ENCODE results near the gene TP73. TPM values are rescaled to one million over a fixed set of nuclear protein-coding genes. Genes with fewer than 3 reads are reported as not detected.

The TP73 gene
- total RNA-seq = not detected in 2 replicates

DNA sequence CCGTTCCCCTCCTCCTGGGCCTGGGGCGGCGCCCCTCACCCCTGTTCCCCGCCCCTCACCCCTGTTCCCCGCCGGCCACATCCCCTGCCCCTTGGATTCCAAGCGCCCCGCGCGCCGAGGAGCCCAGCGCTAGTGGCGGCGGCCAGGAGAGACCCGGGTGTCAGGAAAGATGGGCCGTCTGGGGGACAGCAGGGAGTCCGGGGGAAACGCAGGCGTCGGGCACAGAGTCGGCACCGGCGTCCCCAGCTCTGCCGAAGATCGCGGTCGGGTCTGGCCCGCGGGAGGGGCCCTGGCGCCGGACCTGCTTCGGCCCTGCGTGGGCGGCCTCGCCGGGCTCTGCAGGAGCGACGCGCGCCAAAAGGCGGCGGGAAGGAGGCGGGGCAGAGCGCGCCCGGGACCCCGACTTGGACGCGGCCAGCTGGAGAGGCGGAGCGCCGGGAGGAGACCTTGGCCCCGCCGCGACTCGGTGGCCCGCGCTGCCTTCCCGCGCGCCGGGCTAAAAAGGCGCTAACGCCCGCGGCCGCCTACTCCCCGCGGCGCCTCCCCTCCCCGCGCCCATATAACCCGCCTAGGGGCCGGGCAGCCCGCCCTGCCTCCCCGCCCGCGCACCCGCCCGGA is at the start of gene TP73:
Gene TP73, plus strand, starts transcription at position 587 of the 618 bp plus-strand sequence. CDS start 29,850 bp downstream, outside the sequence.

GRCh38 chr1:3611170-3612019 is 40.9 kb upstream of the TP73 start, which contains the start of gene MEGF6:
Gene MEGF6 (minus strand): TSS chr1:3611508. CDS start chr1:3611268, 240 bp downstream.

GRCh38 chr1:3624200-3625136 is 27.8 kb upstream of the TP73 start, which contains the start of gene TPRG1L:
Gene TPRG1L (plus strand): TSS chr1:3625015. CDS start chr1:3625073, 58 bp downstream.

DNA sequence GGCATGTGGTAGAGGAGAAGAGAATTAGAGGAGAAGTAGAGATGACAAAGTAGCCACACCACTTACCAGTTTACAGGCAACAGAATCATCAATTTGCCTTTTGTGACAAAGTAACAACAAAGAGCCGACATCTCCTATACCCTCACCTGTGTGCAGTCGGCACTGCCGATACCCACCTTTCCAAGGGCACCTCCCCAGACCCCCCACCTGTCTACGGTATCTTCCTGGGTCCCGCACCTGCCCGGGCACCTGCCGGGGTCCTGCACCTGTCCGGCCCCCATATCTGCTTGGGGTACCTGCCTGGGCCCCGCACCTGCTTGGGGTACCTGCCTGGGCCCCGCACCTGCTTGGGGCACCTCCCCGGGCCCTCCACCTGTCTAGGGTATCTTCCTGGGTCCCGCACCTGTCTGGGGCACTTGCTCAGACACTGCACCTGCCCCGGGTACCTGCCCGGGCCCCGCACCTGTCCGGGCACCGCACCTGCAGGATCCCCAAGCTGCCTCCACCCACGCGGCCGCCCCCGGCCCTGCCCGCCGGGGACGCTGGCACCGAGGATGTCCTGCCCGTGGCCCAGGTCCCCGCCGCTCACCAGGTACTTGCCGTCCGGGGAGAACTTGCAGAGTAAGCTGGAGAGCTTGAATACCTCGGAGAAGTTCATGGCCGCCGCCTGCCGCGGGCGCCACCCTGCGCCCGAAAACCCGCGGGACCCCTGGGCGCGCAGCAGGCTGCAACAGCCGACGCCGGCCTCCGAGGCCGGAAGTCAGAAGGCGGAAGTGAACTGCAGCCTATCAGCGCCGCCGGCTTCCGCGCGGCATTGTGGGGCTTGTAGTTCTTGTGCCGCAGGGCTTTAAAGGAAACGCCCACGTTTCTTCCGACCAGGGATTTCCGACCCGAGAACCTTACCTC is 2.7 kb upstream of the TP73 start, which contains the start of gene WRAP73:
Gene WRAP73, minus strand, starts transcription at position 762 of the 906 bp plus-strand sequence. Its CDS starts 104 bp downstream, at position 658.

DNA sequence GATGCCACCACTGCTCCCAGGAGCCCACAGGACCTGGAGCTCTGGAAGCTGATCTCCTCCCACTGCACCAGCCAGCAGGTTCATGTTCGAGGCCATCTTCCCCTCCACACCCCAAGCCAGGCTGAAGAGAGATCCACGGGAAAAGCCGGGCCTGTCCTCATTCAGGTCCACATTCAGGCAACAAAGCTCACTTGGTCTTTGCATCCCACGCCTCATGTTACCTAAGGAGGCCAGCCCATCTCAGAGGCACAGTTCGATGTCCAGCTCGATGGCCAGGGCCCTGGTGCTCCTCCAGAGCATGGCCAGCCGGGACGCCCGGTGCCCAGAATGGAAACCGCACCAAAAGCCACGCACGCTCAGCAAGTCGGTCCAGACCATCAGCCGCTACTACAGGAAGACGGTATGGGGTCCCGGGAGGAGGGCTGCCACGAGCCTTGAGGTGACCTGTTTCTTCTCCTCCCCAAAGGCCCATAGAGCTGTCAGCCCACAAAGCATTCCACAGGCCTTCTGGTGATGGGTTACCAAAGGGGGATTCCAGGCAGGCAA is 100.2 kb downstream of the TP73 start, which contains the start of gene CCDC27:
Gene CCDC27, plus strand, starts transcription at position 51 of the 546 bp plus-strand sequence. Its CDS starts 32 bp downstream, at position 83.

DNA sequence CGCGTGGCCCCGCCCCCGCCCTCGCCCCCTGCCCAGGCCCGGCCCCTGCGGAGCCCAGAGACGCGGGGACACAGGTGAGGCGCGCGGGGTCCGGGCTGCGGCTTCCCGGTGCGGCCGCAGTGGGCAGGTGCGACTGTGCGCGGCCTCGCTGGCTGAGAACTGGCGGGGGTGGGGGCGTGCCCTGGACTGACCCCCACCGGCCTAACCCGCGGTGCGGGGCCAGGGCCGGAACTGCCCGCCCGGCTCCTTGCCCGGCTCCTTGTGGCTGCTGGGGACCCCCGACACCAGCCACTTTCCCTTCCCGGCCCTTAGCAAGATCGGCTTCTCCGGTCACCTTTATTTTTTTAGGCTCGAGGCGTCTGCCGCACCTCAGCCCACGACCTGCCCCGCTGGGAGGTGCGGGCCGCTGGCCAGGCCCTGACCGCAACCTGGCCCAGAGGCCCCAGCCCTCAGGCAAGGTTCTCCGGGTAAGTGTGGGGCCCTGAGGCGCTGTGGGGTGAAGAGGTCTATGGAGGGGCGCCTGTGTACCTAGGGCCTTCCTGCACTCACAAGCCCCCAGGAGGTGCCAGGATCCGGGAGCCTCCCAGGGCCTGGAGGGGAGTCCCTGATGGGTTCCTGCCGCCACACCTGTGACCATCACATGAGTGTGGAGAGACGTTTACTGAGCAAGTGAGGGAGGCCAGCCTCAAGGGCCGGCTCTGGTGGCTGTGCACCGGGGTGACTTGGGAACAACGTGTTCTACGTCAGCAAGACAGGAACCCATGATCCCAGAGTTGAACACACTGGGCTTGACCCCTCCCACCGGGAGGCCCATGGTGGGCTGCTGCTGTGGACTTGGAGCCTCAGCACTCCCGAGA is 120.6 kb downstream of the TP73 start, which contains the start of gene SMIM1:
Gene SMIM1, plus strand, starts transcription at position 35 of the 857 bp plus-strand sequence. CDS start 2,625 bp downstream, outside the sequence.

Other genes with a start within 250 kb of the TP73 start
- gene ARHGEF16, start 197.9 kb upstream of the TP73 start, total RNA-seq = 8.6 and 17.7 TPM in 2 replicates
- 7.3 and 22.1 TPM in 2 replicates for gene MEGF6, start 41.0 kb upstream of the TP73 start, total RNA-seq
- 12.4 and 21.6 TPM in 2 replicates for gene TPRG1L, start 27.5 kb upstream of the TP73 start, total RNA-seq
- 18.4 and 20.2 TPM in 2 replicates for gene WRAP73, start 2.4 kb upstream of the TP73 start, total RNA-seq
- gene CCDC27, start 99.9 kb downstream of the TP73 start, total RNA-seq = not detected in 2 replicates
- gene SMIM1, start 120.2 kb downstream of the TP73 start, total RNA-seq = 6.4 and 19.6 TPM in 2 replicates
- gene LRRC47, start 144.0 kb downstream of the TP73 start, total RNA-seq = 29.9 and 32.6 TPM in 2 replicates
- 32.1 and 65.3 TPM in 2 replicates for gene CEP104, start 204.7 kb downstream of the TP73 start, total RNA-seq
- gene DFFB, start 205.0 kb downstream of the TP73 start, total RNA-seq = 5.2 and 8.3 TPM in 2 replicates
- gene C1orf174, start 247.8 kb downstream of the TP73 start, total RNA-seq = 12.3 and 36.2 TPM in 2 replicates

Data from mesangial cell (primary cell).